Activated T-cell treated with anti-CD3 and anti-CD28 coated beads, Interleukin-2, amount 50 U/mL, for 24 hours (primary cell): ENCODE measurements around the gene STK11.
"Not testable (repeated sequence)": the region's sequence is repeated elsewhere in the genome, so short reads cannot be mapped to it uniquely, and the experiment has no call there.

Source experiments
- DNase-seq: peaks from one replicate; pipeline ENCODE4 v3.0.0-alpha.2; 2020
- H3K27ac Mint-ChIP-seq: 2 replicates; pipeline ENCODE4 v1.8.0; 2020; ENCODE audit warnings: mild to moderate bottlenecking, mixed read lengths
- H3K27me3 Mint-ChIP-seq: 2 replicates; pipeline ENCODE4 v1.8.0; 2020; ENCODE audit warnings: mixed read lengths
- H3K36me3 Mint-ChIP-seq: 2 replicates; pipeline ENCODE4 v1.8.0; 2020; ENCODE audit warnings: low read depth, mixed read lengths
- H3K4me1 Mint-ChIP-seq: 2 replicates; pipeline ENCODE4 v1.8.0; 2020; ENCODE audit warnings: low read depth, mixed read lengths
- H3K4me3 Mint-ChIP-seq: 2 replicates; pipeline ENCODE4 v1.8.0; 2020; ENCODE audit warnings: mild to moderate bottlenecking, moderate library complexity, mixed read lengths
- H3K9me3 Mint-ChIP-seq: 2 replicates; pipeline ENCODE4 v1.8.0; 2020; ENCODE audit warnings: mixed read lengths

STK11 gene

DNA sequence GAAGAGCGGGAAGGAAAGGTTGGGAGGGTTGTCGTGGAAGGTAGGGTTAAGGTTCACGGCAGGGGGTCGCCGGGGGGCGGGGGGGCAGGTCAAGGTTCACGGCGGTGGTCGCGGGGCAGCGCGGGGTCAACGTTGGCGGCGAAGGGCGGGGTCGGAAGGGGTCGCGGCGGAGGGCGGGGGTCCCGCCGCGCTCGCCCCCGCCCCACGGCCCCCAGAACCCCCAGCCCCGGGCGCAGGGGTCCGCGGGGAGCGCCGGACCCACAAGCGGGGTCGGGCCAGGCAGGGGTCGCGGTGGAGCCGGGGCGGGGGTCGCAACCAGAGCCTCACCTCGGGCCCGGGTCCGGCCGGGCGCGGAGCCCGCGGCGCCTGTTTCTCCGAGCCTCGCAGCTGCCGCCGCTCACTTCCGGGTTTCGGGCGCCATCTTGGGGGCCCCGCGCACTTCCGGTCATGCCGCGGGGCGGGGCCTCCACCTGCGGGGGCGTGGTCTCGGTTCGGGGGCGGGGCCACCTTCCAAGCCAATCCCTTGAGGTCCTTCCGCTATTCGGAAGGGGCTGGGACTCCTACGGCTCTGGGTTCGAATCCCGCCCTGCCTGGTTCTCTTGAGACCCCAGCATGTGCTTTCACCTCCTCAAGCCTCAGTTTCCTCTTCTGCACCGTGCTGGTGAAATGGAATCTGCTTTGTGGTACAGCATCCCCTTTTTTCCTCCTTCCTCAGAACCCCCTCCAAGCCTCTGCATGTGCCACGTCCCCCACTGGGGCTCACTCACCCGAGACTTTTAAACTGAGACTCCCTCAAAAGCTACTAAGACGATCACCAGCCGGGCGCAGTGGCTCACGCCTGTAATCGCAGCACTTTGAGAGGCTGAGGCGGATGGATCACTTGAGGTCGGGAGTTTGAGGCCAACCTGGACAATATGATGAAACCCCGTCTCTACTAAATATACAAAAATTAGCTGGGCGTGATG, 31.5 kb upstream of the STK11 start, which contains the start of gene SBNO2:
SBNO2 (minus strand) TSS at position 424 of the 965 bp plus-strand sequence. CDS start 19,992 bp downstream, outside the sequence.
- DNase-seq, result peak; percentile 98
- Mint-ChIP-seq H3K27me3 (no peaks in the 10 kb centered on the region), H3K9me3 (no peaks in the 10 kb centered on the region), H3K4me3 (peak within 1 kb of the TSS; percentile 88), H3K4me1 (peaks cover 38% of the 10 kb centered on the region), H3K27ac (peak within 1 kb of the TSS; percentile 97), H3K36me3 (peaks cover 15% of the 10 kb centered on the region)

DNA sequence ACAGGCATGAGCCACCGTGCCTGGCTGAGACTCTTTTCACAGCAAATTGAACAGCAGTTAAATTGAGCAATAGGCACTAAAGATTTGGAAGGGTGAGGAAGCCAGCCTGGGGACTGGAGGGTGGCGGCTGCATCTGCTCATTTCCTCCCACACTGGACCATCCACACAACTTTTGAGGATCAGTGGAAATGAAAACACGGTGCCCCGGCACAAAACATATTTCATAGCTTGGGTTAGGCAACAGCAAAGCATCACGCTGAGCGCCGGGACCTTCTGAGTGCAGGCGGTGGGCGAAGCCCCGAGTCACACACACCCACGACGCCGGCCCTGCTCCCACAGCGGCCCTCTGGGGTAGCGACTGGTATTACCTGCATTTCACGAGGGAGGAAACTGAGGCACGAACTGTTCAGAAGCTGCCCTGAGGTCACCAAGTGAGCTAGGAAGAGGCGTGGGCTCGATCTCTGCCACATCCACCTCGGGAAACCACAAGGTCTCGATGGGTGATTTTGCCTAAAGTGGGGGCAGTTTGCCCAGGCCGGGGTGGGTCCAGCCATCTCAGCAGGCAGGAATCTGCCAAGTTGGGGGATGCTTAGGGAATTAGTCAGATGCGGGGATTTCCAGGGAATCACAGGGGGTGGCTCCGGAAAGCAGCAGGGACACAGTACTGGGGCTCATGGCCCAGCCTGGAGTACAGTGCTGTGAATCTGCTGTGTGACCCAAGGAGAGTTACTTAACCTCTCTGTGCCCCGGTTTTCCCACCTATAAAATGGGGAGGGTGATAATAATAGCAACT, 28.1 kb upstream of the STK11 start:
- no peak for DNase-seq
- peaks cover 23% of the 10 kb centered on the region for H3K4me1 Mint-ChIP-seq
- H3K4me3 Mint-ChIP-seq, result no peak overlapping the region
- H3K9me3 Mint-ChIP-seq, result no peaks in the 10 kb centered on the region
- no peak overlapping the region for H3K27ac Mint-ChIP-seq
- H3K36me3 Mint-ChIP-seq, result peaks cover 5% of the 10 kb centered on the region
- H3K27me3 Mint-ChIP-seq, result peaks cover 6% of the 10 kb centered on the region

DNA sequence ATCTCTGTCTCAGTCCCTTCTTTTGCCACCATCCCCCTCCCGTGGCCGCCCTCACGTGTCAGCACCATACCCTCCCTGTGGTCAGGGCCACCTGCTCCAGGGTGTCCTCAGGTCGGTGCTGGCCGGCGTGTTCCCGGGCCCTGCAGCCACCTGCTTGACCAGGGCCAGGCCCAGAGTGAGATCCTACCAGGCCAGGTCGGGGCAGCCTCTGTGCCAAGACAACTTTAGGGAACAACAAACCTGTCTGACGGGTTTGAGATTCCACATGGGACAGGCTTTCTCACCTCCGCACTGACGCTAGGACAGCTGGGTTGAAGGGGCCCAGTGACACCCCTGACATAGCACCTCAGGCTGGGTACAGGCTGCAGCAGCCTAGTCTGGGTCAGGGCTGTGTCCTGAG, 24.0 kb upstream of the STK11 start:
- no peak for DNase-seq
- Mint-ChIP-seq H3K36me3 (no peaks in the 10 kb centered on the region), H3K27ac (no peak overlapping the region), H3K4me3 (no peak overlapping the region), H3K9me3 (no peaks in the 10 kb centered on the region), H3K27me3 (peaks cover 6% of the 10 kb centered on the region), H3K4me1 (peaks cover 8% of the 10 kb centered on the region)

DNA sequence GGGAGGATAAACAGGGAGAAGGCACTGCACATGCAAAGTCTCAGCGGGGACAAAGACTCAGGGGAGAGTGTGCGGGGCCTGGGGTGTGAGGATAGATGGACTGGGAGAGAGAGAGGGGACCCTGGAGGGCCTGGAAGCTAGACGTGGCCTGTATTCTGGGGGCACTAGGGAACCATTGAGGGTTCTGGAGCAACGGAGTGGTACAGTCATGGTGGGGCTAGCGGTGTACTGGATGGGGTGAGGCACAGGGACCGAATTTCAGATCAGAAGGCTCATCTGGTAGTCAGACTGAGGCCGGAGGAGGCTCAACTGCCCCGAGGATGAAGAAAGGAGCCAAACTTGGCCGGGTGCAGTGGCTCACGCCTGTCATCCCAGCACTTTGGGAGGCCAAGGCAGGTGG, 23.5 kb upstream of the STK11 start:
- DNase-seq, result no peak
- peaks cover 6% of the 10 kb centered on the region for H3K27me3 Mint-ChIP-seq
- H3K9me3 Mint-ChIP-seq, result no peaks in the 10 kb centered on the region
- no peak overlapping the region for H3K4me3 Mint-ChIP-seq
- no peak overlapping the region for H3K27ac Mint-ChIP-seq
- H3K4me1 Mint-ChIP-seq, result peaks cover 8% of the 10 kb centered on the region
- no peaks in the 10 kb centered on the region for H3K36me3 Mint-ChIP-seq

DNA sequence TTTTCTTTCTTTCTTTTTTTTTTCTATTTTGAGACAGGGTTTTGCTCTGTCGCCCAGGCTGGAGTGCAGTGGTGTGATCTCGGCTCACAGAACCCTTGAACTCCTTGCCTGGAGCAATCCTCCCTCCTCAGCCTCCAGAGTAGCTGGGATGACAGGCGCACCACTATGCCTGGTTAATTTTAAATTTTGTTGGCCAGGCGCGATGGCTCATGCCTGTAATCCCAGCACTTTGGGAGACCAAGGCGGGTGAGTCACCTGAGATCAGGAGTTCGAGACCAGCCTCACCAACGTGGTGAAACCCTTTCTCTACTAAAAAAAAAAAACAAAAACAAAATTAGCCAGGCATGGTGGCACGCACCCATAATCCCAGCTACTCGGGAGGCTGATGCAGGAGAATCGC, 22.9 kb upstream of the STK11 start:
- H3K4me1 Mint-ChIP-seq, result peaks cover 10% of the 10 kb centered on the region
- no peaks in the 10 kb centered on the region for H3K9me3 Mint-ChIP-seq
- no peak for DNase-seq
- no peaks in the 10 kb centered on the region for H3K36me3 Mint-ChIP-seq
- H3K27ac Mint-ChIP-seq, result no peak overlapping the region
- H3K27me3 Mint-ChIP-seq, result peaks cover 6% of the 10 kb centered on the region
- H3K4me3 Mint-ChIP-seq, result no peak overlapping the region

DNA sequence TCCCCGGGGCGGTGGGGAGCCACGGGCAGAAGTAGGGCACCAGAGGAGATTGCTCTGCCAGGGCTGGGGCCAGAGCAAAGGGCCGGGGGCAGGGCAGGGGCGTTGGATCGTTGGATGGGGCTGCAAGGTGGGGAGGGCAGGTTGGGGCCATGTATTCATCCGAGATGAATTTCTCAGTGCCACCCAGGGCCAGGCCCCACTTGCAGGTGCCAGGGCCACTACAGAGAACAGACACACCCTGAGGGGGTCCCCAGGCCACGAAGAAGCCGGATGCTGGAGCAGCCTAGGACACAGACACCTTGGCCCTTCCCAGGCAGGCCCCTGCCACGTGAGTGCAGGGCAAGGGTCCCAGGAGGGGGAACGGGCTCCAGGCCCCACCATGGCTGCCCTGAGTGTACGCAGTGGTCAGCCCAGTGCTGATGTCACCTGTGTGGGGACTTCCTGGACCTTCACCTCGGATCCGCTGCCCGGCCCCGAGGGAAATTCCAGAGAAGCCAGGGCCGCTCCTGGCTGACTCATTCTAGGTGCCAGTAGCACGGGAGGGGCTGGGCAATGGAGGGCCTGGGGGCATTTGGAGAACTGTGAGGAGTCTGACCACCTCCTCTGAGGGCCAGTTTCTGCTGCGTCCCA, 21.9 kb upstream of the STK11 start:
- Mint-ChIP-seq H3K36me3 (no peaks in the 10 kb centered on the region), H3K27me3 (peaks cover 6% of the 10 kb centered on the region), H3K4me3 (no peak overlapping the region), H3K9me3 (no peaks in the 10 kb centered on the region), H3K4me1 (peaks cover 10% of the 10 kb centered on the region), H3K27ac (no peak overlapping the region)
- DNase-seq, result no peak

DNA sequence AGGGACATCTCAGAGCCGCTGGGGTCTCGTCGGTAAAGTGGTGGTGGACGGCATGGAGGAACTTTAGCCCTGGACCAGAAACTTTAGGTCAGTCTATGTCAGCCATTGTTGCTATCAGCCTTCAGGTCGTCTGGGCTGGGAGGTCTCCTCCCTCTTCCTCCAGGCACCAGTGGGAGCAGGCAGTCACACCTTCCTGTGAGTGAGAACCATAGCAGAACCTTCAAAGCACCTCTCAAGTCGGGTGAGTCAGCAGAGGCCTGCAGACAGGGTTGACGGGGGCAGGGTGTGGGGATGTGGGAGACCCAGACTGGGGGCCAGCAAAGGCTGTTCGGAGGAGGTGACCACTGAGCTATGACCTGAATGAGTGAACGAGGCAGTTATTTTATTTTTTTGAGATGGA, 16.2 kb upstream of the STK11 start:
- Mint-ChIP-seq H3K27me3 (no peaks in the 10 kb centered on the region), H3K36me3 (no peaks in the 10 kb centered on the region), H3K4me3 (no peak overlapping the region), H3K4me1 (peaks cover 32% of the 10 kb centered on the region), H3K27ac (peak overlapping the region; percentile 84), H3K9me3 (no peaks in the 10 kb centered on the region)
- peak; percentile 68 for DNase-seq

DNA sequence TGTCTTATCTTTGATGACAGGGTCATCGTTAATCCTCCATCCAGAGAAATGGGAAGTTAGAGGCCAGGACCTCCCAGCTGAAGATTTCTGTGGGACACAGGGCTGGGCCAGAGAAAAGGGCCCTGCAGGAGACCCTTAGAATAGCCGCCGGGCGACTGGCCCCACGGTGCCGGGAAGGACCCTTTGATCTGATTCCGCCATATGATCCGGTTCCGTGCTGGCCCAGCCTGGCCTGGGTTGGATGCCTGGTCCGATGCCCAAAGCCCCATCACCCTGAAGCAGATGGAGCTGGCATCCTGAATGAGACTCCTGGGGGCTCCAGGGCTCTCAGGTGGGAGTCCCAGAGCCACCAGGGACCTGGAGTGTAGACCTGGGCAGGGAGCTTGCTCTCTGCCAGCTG, 6.0 kb upstream of the STK11 start:
- no peaks in the 10 kb centered on the region for H3K27me3 Mint-ChIP-seq

DNA sequence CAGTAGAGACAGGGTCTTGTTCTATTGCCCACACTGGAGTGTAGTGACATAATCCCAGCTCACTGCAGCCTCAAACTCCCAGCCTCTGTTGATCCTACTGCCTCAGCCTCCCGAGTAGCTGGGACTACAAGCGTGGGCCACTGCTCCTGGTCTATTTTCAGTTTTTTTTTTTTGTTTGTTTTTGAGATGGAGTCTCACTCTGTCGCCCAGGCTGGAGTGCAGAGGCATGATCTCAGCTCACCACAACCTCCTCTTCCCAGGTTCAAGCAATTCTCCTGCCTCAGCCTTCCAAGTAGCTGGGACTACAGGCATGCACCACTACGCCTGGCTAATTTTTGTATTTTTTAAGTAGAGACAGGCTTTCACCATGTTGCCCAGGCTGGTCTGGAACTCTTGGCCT, 5.0 kb upstream of the STK11 start:
- DNase-seq, H3K4me3 Mint-ChIP-seq, H3K27me3 Mint-ChIP-seq, H3K36me3 Mint-ChIP-seq, H3K27ac Mint-ChIP-seq, H3K9me3 Mint-ChIP-seq: not testable (repeated sequence)
- peaks cover 13% of the 10 kb centered on the region for H3K4me1 Mint-ChIP-seq

More for the DNA sequence above, 6.0 kb upstream of the STK11 start:
- Mint-ChIP-seq H3K36me3 (no peaks in the 10 kb centered on the region), H3K27ac (no peak overlapping the region), H3K9me3 (no peaks in the 10 kb centered on the region), H3K4me3 (no peak overlapping the region), H3K4me1 (peaks cover 12% of the 10 kb centered on the region)
- DNase-seq, result no peak

DNA sequence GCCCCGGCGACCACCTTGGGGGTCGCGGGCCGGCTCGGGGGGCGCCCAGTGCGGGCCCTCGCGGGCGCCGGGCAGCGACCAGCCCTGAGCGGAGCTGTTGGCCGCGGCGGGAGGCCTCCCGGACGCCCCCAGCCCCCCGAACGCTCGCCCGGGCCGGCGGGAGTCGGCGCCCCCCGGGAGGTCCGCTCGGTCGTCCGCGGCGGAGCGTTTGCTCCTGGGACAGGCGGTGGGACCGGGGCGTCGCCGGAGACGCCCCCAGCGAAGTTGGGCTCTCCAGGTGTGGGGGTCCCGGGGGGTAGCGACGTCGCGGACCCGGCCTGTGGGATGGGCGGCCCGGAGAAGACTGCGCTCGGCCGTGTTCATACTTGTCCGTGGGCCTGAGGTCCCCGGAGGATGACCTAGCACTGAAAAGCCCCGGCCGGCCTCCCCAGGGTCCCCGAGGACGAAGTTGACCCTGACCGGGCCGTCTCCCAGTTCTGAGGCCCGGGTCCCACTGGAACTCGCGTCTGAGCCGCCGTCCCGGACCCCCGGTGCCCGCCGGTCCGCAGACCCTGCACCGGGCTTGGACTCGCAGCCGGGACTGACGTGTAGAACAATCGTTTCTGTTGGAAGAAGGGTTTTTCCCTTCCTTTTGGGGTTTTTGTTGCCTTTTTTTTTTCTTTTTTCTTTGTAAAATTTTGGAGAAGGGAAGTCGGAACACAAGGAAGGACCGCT, 729 bp downstream of the STK11 start:
- peaks cover 37% of the 10 kb centered on the region for H3K4me1 Mint-ChIP-seq
- H3K9me3 Mint-ChIP-seq, result no peaks in the 10 kb centered on the region
- H3K4me3 Mint-ChIP-seq, result peak overlapping the region; percentile 94
- peak overlapping the region; percentile 91 for H3K27ac Mint-ChIP-seq
- H3K36me3 Mint-ChIP-seq, result peaks cover 38% of the 10 kb centered on the region
- H3K27me3 Mint-ChIP-seq, result no peaks in the 10 kb centered on the region
- DNase-seq, result peak; percentile 49

DNA sequence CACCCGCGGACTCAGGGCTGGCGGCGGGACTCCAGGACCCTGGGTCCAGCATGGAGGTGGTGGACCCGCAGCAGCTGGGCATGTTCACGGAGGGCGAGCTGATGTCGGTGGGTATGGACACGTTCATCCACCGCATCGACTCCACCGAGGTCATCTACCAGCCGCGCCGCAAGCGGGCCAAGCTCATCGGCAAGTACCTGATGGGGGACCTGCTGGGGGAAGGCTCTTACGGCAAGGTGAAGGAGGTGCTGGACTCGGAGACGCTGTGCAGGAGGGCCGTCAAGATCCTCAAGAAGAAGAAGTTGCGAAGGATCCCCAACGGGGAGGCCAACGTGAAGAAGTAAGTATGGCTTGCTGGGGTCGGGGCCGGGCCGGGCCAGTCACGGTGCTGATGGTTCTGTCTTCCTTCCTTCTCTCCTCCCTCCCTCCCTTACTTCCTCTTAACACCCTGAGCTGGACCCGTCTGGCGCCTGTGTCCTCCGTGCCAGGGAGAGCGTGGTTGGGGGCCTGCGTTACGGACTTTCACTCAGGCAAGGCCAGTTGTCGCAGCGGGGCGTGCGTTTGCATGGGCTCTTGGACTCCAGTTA, 1.4 kb downstream of the STK11 start:
- Mint-ChIP-seq H3K9me3 (no peaks in the 10 kb centered on the region), H3K4me1 (peaks cover 41% of the 10 kb centered on the region), H3K4me3 (peak overlapping the region; percentile 94)

DNA sequence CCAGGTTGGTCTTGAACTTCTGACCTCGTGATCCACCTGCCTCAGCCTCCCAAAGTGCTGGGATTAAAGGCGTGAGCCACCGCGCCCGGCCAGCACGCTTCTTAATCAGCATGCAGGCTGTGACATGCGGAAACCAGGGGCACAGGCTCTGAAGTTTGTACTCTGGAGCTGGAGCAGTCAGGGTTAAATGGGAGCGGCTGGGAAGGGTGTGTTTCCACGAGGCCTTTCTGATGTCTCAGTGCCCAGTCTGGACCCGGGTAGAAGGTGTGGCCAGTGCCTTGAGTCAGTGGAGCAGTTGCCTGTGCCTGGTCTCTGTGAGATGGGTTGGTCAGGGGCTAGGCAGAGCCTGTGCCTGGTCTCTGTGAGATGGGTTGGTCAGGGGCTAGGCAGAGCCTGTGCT, 3.3 kb downstream of the STK11 start:
- peak overlapping the region; percentile 42 for H3K4me3 Mint-ChIP-seq
- not testable (repeated sequence) for H3K27me3 Mint-ChIP-seq, H3K9me3 Mint-ChIP-seq, DNase-seq
- peak overlapping the region; percentile 22 for H3K27ac Mint-ChIP-seq
- H3K4me1 Mint-ChIP-seq, result peaks cover 40% of the 10 kb centered on the region
- H3K36me3 Mint-ChIP-seq, result peaks cover 51% of the 10 kb centered on the region

More for the DNA sequence above, 1.4 kb downstream of the STK11 start:
- DNase-seq, result no peak
- peak overlapping the region; percentile 91 for H3K27ac Mint-ChIP-seq
- H3K27me3 Mint-ChIP-seq, result no peaks in the 10 kb centered on the region
- peaks cover 43% of the 10 kb centered on the region for H3K36me3 Mint-ChIP-seq

DNA sequence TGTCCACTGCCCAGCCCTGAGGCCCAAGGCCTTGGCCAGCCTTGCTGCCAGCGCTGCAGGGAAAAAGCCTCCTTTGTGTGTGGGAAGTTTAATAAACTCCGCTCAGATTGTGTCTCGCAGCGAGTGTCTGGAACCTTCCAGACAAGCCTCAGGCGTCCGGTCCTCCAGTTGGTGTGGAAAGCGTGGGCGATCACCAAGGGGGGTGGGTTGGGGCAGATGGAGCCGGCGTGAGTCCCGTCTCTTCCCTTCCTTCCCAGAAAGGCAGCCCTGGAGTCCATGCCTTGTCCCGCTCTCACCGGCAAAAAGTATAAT, 4.6 kb downstream of the STK11 start:
- peaks cover 56% of the 10 kb centered on the region for H3K36me3 Mint-ChIP-seq
- no peak for DNase-seq
- peak overlapping the region; percentile 55 for H3K27ac Mint-ChIP-seq
- H3K4me3 Mint-ChIP-seq, result peak overlapping the region; percentile 4
- H3K27me3 Mint-ChIP-seq, result no peaks in the 10 kb centered on the region
- H3K9me3 Mint-ChIP-seq, result no peaks in the 10 kb centered on the region
- peaks cover 42% of the 10 kb centered on the region for H3K4me1 Mint-ChIP-seq
